Chondrocyte (in vitro differentiated cells): ENCODE measurements around the gene CCR7. TPM values are rescaled to one million over a fixed set of nuclear protein-coding genes. Genes with fewer than 3 reads are reported as not detected.
A peak's percentile ranks its signal among the peaks of the same experiment; 100 is the strongest.

ENCODE experiments used
- DNase-seq: peaks from one replicate; pipeline ENCODE4 v3.0.0; 2021; ENCODE audit warnings: mixed read lengths, low spot score
- H3K27ac Mint-ChIP-seq: one replicate; pipeline ENCODE4 v1.8.0; 2021; ENCODE audit warnings: mild to moderate bottlenecking, moderate library complexity, mixed read lengths; ENCODE audit not compliant: unreplicated experiment
- H3K27me3 Mint-ChIP-seq: 2 replicates; pipeline ENCODE4 v1.8.0; 2021; ENCODE audit warnings: low read depth, mixed read lengths
- H3K36me3 Mint-ChIP-seq: 2 replicates; pipeline ENCODE4 v1.8.0; 2021; ENCODE audit warnings: low read depth, mixed read lengths
- H3K4me1 Mint-ChIP-seq: 2 replicates; pipeline ENCODE4 v1.8.0; 2021; ENCODE audit warnings: low read depth, mild to moderate bottlenecking, mixed read lengths
- H3K4me3 Mint-ChIP-seq: one replicate; pipeline ENCODE4 v1.8.0; 2021; ENCODE audit warnings: mild to moderate bottlenecking, moderate library complexity, mixed read lengths; ENCODE audit not compliant: unreplicated experiment
- H3K9me3 Mint-ChIP-seq: 2 replicates; pipeline ENCODE4 v1.8.0; 2021; ENCODE audit warnings: low read depth, mixed read lengths
- CTCF ChIP-seq: fragments of 200-600 bp; sonication (generic); IDR thresholded peaks from 2 replicates; pipeline ENCODE4 v1.5.0; 2021; ENCODE audit warnings: antibody characterized with exemption, mild to moderate bottlenecking, moderate library complexity
- total RNA-seq: library from RNA; stranded (reverse); gene quantifications from 3 replicates; pipeline ENCODE4 v1.2.1, GENCODE V29; 2021

CCR7 gene
- total RNA-seq, 1 donor from 2014 or later: not detected

- Mint-ChIP-seq H3K27me3 (no peaks in the 10 kb centered on the region), H3K9me3 (no peaks in the 10 kb centered on the region), H3K4me1 (peaks cover 68% of the 10 kb centered on the region), H3K4me3 (no peak overlapping the region), H3K27ac (peak overlapping the region; percentile 62), H3K36me3 (no peaks in the 10 kb centered on the region)
- peak; percentile 19 for DNase-seq
- no peak for TF ChIP-seq CTCF
Measured at GRCh38 chr17:40517286-40517662, 48.0 kb downstream of the CCR7 start.

- peak; percentile 68 for DNase-seq
- peak overlapping the region; percentile 62 for H3K27ac Mint-ChIP-seq
- no peak overlapping the region for H3K4me3 Mint-ChIP-seq
- no peaks in the 10 kb centered on the region for H3K9me3 Mint-ChIP-seq
- H3K27me3 Mint-ChIP-seq: no peaks in the 10 kb centered on the region
- H3K36me3 Mint-ChIP-seq: no peaks in the 10 kb centered on the region
- peaks cover 68% of the 10 kb centered on the region for H3K4me1 Mint-ChIP-seq
- TF ChIP-seq CTCF: no peak
Measured at GRCh38 chr17:40516581-40517285, 48.5 kb downstream of the CCR7 start.

GRCh38 chr17:40515491-40516041, 49.7 kb downstream of the CCR7 start:
- Mint-ChIP-seq H3K36me3 (no peaks in the 10 kb centered on the region), H3K27me3 (no peaks in the 10 kb centered on the region), H3K9me3 (no peaks in the 10 kb centered on the region), H3K4me3 (no peak overlapping the region), H3K4me1 (peaks cover 71% of the 10 kb centered on the region), H3K27ac (no peak overlapping the region)
- DNase-seq: peak; percentile 38
- TF ChIP-seq CTCF: no peak

GRCh38 chr17:40515011-40515410, 50.3 kb downstream of the CCR7 start:
- H3K9me3 Mint-ChIP-seq: no peaks in the 10 kb centered on the region
- no peak for TF ChIP-seq CTCF
- H3K36me3 Mint-ChIP-seq: no peaks in the 10 kb centered on the region
- no peak overlapping the region for H3K4me3 Mint-ChIP-seq
- no peak overlapping the region for H3K27ac Mint-ChIP-seq
- H3K4me1 Mint-ChIP-seq: peaks cover 77% of the 10 kb centered on the region
- no peaks in the 10 kb centered on the region for H3K27me3 Mint-ChIP-seq
- DNase-seq: peak; percentile 19

- no peak for TF ChIP-seq CTCF
- Mint-ChIP-seq H3K4me3 (no peak overlapping the region), H3K36me3 (no peaks in the 10 kb centered on the region), H3K4me1 (peaks cover 82% of the 10 kb centered on the region), H3K27me3 (no peaks in the 10 kb centered on the region), H3K9me3 (no peaks in the 10 kb centered on the region), H3K27ac (no peak overlapping the region)
- DNase-seq: peak; percentile 33
Measured at GRCh38 chr17:40514013-40514875, 51.0 kb downstream of the CCR7 start.
